Fibroblast of skin of left quadriceps (primary cell): Measurements from ENCODE around the gene GRB10.

Source experiments
- DNase-seq, 2 experiments: peaks; one replicate each; pipeline ENCODE4 v3.0.0-alpha.2; 2013; ENCODE audit warnings: low read depth in 2 of 2

Gene GRB10

DNA sequence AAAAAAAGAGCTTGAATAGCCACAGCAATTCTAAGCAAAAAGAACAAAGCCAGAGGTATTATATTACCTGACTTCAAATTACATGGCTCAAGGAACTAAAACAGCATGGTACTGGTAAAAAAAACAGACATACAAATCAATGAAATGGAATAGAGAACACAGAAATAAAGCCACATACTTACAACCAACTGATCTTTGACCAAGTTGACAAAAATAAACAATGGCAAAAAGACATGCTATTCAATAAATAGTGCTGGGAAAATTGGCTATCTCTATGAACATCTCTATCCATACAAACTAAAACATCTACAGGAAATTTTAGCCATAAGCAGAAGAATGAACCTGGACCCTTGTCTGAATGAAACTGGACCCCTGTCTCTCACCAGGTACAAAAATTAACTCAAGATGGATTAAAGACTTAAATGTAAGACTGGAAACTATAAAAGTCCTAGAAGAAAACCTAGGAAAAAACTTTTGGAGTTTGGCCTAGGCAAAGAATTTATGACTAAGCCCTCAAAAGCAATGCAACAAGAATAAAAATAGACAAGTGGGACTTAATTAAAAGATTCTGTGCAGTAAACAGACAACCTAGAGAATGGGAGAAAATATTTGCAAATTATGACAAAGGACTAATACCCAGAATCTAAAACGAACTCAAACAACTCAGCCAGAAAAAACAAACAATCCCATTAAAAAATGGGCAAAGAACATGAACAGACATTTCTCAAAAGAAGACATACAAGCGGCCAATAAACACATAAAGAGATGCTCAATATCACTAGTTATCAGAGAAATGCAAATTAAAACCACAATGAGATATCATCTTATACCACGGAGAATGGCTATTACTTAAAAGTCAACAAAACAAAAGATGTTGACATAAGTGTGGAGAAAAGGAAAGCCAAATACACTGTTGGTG, 144.7 kb downstream of the GRB10 start:
- DNase-seq: no peak

GRCh38 chr7:50634378-50634777, 148.3 kb downstream of the GRB10 start:
- no peak for DNase-seq

DNA sequence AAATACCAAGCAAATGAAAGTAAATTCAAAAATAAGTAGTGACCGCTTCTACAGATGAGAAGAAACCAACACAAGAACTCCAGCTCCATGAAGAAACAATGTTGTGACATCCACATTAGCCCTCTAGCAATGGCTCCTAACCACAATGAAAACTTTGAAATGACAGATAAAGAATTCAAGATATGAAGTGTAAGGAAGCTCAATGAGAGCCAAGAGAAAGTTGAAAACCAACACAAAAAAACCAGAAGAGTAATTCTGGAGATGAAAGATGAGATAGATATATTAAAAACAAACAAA, 149.3 kb downstream of the GRB10 start:
- no peak for DNase-seq

GRCh38 chr7:50632561-50633413, 149.9 kb downstream of the GRB10 start:
- no peak for DNase-seq

- DNase-seq: no peak
Measured at GRCh38 chr7:50631639-50632038, 151.1 kb downstream of the GRB10 start.

GRCh38 chr7:50631100-50631499, 151.6 kb downstream of the GRB10 start:
- no peak for DNase-seq

- DNase-seq: no peak
Measured at GRCh38 chr7:50629238-50629901, 153.3 kb downstream of the GRB10 start.

GRCh38 chr7:50628434-50629084, 154.1 kb downstream of the GRB10 start:
- DNase-seq: no peak

- DNase-seq: no peak
Measured at GRCh38 chr7:50627824-50628361, 154.8 kb downstream of the GRB10 start.

DNA sequence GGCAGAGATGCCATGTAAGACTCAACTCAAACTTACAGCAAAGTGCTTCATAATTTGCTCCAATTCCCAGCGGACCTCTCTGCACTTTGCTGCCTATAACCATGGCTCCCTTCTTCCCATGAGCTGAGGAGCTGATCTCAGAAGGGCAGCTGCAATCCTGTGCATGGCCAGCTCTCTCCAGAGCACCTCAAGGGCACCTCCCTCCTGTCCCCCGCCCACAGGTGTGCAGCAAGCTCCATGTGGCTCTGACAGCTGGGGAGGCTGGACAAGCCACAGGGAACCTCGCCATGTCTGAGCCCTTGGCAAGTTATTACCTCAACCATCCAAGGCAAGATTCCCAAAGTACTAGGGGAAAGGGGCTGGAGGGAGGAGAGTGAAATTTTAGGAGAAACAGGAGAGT, 156.4 kb downstream of the GRB10 start:
- no peak for DNase-seq

DNA sequence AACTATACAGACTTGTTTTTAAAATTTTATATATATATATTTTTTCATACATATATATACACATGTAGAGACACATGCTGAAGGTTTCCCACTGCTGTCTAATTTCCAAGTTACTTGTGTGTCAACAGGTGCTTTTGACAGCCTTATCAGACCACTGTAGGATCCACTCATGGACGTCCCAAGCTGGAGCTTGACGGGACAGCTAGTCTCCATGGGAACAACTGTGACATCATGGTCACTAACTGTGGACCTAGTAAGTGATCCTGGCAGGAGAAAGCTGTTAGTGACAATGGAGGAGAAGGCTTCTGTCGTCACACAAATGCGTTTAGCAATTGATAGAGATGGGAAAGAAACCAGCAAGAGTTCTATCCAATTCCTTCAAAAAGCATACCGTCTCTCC, 157.3 kb downstream of the GRB10 start:
- DNase-seq: no peak

DNA sequence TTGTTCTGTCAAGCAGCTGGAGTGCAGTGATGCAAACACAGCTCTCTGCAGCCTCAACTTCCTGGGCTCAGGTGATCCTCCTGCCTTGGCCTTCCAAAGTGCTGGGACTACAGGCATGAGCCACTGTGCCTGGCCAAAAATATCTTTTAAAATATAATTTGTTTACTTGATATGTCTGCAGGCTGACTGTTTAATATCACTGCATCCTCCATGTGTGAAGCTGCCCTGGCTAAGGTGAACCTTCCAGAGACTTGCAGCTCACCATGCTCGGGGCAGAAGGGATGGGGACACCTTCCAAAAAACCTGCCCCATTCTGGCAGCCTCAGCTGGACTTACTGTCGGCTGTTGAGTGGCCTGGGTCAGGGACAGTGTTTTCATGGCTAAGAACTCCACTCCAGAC, 159.9 kb downstream of the GRB10 start:
- no peak for DNase-seq

DNA sequence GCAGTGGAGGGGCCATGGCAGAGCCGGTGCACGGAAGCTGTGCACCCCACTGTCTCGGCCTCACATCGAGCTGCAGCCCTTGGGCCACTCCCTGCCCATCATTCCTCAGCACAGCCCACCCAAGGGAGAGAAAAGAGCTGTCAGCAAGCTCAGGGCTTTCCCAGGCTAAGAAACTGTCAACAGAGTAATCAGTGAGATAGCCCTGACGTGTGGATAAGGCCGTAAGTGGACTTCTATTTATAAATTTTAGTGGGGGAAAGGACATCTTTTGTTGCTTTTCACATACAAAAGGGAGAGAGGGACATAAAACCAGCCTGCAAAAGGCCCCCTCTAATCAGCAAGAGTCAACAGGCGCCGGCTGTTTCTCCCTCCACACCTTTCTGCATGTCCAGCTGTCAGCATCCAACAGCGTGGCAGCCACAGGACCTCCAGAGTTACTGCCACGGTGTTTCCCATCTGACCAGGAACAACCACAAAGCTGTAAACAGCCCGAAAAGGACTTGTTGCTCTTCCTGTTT, 160.7 kb downstream of the GRB10 start:
- no peak for DNase-seq

GRCh38 chr7:50621206-50621605, 161.5 kb downstream of the GRB10 start:
- no peak for DNase-seq

GRCh38 chr7:50620433-50620832, 162.3 kb downstream of the GRB10 start:
- DNase-seq: no peak

GRCh38 chr7:50619684-50620083, 163.0 kb downstream of the GRB10 start:
- DNase-seq: no peak

- DNase-seq: no peak
Measured at GRCh38 chr7:50618281-50618680, 164.4 kb downstream of the GRB10 start.

DNA sequence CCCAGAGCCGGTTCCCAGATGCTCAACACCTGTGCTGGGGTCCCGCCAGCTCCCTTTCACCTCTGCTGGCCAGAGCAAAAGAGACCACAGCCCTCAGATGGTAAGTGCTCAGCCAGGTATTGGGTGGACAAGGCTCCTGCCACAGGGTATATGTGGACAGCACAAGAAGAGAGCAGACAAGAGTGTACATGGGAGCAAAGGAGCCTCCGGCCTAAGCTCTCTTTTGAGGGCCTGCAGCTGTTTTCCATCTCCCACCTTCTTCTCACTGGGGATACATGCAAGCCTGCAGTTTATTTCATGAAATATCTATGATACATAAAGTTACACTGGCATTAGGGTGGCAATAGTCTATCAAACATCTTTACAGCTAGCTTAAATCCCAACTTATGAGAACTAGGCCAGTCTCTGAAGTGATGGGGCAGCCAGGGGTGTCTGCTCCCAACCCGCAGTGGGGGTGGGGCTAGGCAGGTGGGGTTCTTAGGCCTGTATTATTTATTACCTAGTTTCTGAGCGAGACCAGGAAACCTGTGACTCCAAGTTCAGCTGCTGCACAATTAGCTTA, 167.1 kb downstream of the GRB10 start:
- DNase-seq: no peak

- no peak for DNase-seq
Measured at GRCh38 chr7:50614721-50615518, 167.8 kb downstream of the GRB10 start.

DNA sequence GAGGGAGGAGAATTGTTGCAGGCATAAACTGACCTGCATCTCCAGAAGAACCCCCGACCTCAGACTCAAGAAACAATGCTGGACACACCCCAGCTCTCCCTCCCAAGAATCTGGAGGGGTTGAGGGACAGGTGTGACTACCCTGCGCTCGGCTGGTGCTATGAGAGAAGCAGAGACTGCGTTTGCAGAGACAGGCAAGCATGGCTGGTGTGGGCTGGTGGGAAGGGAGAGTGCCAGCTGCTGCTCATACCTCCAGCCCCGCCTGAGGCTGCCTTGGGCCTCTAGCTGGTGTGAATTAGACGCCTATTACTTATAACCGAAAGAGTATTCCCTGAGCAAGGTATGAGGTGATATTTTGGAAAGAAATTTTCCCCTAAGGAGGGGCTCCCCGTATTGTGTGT, 169.2 kb downstream of the GRB10 start:
- DNase-seq: no peak
